Measurements from ENCODE around the gene CPNE5.

DNA sequence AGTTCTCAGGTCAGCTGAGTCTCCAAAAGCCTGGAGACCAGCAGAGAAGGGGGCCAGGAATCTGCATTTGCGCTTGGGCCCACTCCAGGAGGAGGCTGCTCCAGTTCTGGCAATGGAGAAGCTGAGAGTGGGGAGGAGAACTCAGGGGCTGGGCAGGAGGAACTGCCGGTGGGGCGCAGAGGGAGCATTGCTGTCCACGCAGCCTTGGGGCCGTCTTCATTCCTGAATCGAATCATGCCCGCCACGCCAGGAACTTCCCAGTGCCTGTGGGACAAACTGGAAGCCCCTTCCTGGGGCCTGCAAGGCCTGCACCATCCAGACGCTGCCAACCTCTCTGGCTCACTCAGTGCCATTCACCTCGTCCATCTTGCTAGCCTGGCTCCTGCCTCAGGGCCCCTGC lies 124.7 kb downstream of the CPNE5 start:
- TF ChIP-seq, protein P1, sequence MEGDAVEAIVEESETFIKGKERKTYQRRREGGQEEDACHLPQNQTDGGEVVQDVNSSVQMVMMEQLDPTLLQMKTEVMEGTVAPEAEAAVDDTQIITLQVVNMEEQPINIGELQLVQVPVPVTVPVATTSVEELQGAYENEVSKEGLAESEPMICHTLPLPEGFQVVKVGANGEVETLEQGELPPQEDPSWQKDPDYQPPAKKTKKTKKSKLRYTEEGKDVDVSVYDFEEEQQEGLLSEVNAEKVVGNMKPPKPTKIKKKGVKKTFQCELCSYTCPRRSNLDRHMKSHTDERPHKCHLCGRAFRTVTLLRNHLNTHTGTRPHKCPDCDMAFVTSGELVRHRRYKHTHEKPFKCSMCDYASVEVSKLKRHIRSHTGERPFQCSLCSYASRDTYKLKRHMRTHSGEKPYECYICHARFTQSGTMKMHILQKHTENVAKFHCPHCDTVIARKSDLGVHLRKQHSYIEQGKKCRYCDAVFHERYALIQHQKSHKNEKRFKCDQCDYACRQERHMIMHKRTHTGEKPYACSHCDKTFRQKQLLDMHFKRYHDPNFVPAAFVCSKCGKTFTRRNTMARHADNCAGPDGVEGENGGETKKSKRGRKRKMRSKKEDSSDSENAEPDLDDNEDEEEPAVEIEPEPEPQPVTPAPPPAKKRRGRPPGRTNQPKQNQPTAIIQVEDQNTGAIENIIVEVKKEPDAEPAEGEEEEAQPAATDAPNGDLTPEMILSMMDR (IDR thresholded peaks at IDR 0.05), result no peak
- TF ChIP-seq POLR2A (IDR thresholded peaks at IDR 0.05), result no peak
